GM18868 (cell line): ENCODE measurements around the gene NYAP2.

Experiments
- ATAC-seq: cut with Tn5 transposase; IDR thresholded peaks from one replicate; pipeline ENCODE4 v1.9.1; 2021; ENCODE audit warnings: mild to moderate bottlenecking, moderate library complexity; ENCODE audit not compliant: unreplicated experiment

Gene NYAP2

DNA sequence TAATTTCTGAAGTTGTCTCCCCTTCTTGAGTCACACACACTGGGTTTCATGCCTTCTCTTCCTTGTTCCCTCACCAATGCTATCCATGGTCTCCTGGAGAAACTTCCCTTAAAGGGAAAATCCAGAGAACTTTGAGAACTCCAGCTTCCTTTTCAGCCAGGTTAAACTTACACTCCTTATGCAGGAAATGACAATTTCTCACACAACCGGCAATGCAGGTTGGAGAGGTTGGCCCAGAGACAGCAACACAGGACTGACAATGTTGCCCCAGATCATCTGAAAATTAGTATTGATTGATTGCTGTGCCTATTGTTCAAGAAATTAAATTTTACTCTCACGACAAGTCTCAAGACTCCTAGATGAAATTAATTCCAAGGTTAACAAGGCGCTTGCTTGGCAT is 292.2 kb downstream of the NYAP2 start:
- no peak for ATAC-seq

DNA sequence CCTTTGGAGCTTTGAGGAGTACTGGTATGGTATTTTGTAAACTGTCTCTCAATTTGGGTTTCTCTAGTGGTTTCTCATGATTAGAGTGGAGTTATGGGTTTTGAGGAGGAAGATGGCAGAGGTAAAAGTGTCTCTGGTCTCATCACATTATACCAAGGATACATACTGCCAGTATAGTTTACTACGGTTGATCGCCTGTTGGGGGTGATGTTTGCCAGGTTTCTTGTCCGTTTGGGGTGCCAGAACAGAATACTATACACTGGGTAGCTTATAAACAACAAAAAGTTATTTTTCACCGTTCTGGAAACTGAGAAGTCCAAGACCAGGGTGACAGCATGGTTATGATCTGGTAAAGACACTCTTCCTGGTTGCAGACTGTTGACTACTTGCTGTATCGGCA is 293.7 kb downstream of the NYAP2 start:
- ATAC-seq = no peak

DNA sequence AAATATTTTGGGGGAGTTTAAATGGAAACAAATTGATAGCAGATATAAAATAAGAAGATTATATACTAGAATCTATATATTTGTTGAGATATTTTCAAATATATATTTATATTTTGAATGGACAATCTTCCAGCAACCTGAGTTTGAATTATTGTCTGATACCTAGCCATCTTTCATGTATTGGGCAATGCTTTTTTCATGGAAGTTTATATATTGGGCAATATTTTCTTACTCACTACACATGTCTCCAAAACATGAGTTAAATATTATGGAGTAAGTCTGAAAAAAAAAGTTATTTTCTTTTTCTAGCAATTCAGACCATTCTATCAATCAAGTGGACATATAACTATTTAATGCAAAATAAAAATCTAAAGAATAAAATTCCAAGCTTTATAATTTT is 295.2 kb downstream of the NYAP2 start:
- ATAC-seq = no peak

DNA sequence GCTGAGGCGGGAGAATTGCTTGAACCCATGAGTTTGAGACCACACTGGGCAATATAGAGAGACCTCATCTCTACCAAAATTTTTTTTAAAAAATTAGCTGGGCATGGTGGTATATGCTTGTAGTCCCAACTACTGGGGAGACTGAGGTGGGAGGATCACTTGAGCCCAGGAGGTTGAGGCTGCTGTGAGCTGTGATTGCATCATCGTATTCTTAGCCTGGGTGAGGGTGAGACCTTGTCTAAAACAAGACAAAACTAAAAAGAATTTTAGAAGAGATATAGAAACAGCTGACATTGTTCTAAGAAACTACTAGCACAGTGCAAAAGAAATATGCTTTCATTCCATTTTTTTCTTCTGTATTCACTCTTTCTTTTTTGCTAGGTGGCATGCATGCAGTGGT is 298.4 kb downstream of the NYAP2 start:
- ATAC-seq = no peak
